ENCODE results near the gene PHLDB2.
"Not testable (repeated sequence)": the region's sequence is repeated elsewhere in the genome, so short reads cannot be mapped to it uniquely, and the experiment has no call there.

The PHLDB2 gene

DNA sequence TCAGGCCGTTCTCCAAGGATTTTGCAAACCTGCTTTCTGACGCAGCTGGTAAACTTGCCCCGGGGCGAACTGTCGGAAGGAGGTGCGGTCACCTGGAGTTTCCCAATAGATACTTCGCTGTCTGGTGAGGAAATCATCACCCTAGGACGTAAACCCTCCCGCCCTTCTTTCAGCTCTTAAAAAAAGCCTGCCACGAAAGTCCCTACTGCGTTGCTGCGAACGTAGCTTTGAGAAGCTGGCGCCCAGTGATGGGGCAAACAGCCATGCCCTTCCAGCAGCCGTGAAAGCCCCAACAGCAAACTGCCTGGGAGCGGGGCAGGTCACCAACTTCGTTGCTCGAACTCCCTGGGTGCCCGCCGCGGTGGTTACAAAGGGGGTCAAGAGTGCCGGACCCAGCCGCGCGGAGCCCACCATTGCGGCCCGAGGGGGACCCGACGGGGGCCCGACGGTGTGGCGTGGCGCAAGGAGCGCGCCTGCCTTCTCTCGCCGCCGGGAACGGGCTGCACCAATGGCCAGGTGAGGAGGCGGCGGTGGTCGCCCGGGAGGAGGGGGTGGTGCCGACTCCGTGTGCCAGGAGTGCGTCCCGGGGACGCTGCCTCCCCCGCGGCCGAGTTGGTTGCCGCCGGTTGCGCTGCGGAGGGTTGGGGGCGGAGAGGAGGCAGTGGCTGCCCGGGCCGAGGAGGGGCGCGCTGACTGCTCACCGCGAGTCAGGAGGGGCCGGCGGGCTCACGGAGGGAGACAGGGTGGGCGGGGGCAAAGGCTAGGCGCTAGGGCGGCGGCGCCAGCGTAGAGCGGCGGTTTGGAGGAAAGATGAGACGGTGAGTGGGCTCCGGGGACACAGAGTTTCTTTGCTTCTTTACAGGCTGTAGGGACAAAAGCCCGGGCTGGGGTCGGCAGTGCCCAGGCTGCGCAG is at the start of gene PHLDB2:
TSS of gene PHLDB2 (plus strand) at position 205 of the 913 bp plus-strand sequence. CDS start 24,813 bp downstream, outside the sequence.
- DNase-seq = peak; percentile 35

GRCh38 chr3:111810909-111811308 is 48.2 kb upstream of the PHLDB2 start:
- no peak for DNase-seq

- no peak for DNase-seq
Measured at GRCh38 chr3:111811811-111812210, 47.3 kb upstream of the PHLDB2 start.

DNA sequence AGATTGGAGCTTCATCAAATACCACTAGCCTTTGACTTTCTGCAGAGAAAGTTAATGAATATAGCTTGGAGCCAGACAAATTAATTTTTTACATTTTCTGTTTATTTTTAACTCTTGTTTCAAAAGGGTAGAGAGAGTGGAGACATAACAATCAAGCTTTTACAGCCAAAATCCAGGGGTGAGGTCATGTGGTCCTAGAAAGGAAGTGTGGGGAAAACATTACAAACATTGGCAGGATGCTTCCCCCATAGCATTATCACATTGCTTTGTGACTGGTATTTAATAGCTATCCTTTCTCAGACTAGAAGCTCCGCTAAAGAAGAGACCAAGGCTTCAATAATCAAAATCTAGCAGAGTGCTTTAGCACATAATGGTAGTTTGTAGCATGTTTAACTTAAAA is 46.4 kb upstream of the PHLDB2 start:
- DNase-seq = no peak

- no peak for DNase-seq
Measured at GRCh38 chr3:111813441-111813840, 45.6 kb upstream of the PHLDB2 start.

- DNase-seq = no peak
Measured at GRCh38 chr3:111813979-111814378, 45.1 kb upstream of the PHLDB2 start.

DNA sequence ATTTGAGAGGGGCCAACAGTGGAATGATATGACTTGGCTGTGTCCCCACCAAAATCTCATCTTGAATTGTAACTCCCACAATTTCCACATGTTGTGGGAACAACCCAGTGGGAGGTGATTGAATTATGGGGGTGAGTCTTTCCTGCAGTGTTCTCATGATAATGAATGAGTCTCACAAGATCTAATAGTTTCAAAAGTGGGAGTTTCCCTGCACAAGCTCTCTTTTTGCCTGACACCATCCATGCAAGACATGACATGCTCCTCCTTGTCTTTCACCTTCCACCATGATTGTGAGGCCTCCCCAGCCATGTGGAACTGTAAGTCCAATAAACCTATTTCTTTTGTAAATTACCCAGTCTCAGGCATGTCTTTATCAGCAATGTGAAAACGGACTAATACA is 42.3 kb upstream of the PHLDB2 start:
- DNase-seq = not testable (repeated sequence)

- no peak for DNase-seq
Measured at GRCh38 chr3:111819927-111820326, 39.1 kb upstream of the PHLDB2 start.

DNA sequence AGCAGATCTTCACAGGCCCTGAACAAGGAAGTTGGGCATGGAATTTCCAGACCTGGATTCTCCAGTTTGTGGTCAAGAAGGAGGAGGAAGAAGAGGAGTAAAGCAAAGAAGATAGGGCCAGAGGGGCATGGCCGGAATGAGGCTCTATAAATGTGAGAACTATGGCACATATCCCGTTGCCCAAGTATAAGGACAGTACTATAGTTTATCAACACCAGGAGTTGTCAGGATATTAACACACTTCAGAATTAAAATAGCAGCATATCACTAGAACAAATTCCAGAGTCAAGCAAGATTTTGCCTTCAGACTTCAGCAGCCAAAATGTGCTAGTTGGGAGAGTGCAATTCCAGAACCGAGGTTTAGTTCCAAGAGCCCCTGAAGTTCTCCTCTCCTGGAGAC is 38.4 kb upstream of the PHLDB2 start:
- DNase-seq = no peak

DNA sequence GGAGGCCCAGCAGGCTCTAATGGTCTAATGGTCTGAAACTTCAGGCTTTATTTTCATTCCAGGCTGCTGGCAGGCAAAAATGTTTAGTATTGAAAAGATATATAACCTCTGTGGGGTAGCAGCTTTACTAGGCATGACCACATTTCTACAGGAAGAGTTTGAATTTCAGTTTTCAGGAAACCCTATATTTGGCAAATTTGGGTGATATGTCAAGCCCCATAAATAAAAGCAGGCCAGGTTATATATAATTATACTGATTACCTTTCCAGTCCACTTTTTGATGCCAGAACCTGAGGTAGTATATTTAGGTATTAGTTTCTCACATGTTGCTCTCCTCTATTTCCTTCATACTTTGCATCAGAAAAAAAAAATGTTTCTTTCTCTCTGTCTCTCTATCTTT is 37.2 kb upstream of the PHLDB2 start:
- no peak for DNase-seq

GRCh38 chr3:111822804-111823203 is 36.3 kb upstream of the PHLDB2 start:
- no peak for DNase-seq

DNA sequence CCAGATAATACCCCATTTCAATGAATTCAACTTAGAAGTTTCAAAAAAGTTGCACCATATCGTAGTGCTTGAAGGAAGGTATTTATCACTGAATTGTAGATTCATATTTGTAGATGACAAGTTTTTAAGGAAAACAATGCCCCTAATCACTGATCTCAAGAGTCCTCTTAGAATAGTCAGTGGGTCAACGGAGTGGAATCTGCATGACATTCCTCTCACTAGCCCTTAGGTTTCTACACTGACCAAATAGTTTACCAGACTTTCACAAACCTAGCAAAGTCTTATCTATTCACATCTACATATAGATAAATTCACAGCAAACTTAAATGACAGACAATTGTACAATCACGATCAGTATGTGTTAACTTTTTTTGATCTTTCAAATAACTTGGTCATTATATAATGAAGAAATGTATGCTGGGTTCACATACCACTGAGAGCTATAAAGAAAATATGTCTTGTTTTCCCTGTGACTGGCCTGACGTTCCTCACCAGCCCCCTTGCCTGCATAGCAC is 35.7 kb upstream of the PHLDB2 start:
- DNase-seq = no peak

GRCh38 chr3:111824351-111824750 is 34.7 kb upstream of the PHLDB2 start:
- DNase-seq = no peak

GRCh38 chr3:111827871-111828270 is 31.2 kb upstream of the PHLDB2 start:
- DNase-seq = no peak

DNA sequence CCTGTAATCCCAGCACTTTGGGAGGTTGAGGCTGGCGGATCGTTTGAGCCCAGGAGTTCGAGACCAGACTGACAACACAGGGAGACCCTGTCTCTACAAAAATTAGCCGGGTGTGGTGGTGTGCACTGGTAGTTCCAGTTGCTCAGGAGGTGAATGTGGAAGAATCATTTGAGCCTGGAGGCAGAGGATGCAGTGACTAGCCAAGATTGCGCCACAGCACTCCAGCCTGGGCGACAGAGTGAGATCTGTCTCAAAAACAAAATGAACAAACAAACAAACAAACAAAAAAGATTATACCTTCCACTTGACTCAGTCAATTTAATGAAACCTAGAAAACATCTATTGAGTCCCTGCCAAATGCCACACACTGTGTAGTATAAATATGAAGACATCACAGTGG is 30.5 kb upstream of the PHLDB2 start:
- no peak for DNase-seq

- DNase-seq = no peak
Measured at GRCh38 chr3:111829023-111829422, 30.0 kb upstream of the PHLDB2 start.

DNA sequence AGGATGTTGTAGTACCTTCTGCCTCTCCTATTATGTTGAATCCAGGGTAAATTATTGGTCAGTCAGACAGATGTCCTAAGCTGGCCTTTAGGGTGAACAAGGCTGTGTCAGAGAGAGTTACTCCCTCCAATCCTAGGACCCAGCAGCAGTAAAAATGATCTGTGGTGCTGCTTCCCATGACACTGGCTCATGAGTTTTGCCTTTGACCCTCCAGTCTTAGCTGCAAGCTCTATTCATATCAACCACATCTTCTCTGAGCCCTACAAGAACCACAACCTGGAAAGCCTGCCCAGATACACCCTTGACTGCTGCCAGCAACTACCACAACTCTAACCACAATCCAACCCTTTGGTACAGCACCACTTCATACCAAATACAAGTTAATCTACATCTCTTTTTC is 27.2 kb upstream of the PHLDB2 start:
- DNase-seq = peak; percentile 52

- no peak for DNase-seq
Measured at GRCh38 chr3:111837112-111837511, 22.0 kb upstream of the PHLDB2 start.

- no peak for DNase-seq
Measured at GRCh38 chr3:111838133-111838532, 20.9 kb upstream of the PHLDB2 start.

GRCh38 chr3:111846039-111846438 is 13.0 kb upstream of the PHLDB2 start:
- DNase-seq = no peak

DNA sequence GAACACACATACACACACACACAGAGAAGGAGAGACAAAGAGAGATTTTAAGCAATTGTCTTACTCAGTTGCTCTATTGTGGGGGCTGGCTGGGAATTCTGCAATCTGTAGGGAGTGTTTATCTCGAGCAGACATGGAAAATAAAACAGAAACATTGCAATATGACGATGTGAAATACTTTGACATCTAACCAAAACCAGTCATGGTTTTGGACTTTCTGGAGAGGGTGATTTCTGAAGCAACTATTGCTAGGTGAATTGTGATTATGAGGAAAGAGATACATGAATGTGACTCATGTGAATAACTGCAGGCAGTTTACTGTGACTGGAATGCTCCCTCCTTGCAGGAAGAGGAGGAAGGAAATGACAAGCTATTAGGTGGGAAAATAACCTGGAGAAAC is 12.3 kb upstream of the PHLDB2 start:
- no peak for DNase-seq

- no peak for DNase-seq
Measured at GRCh38 chr3:111848283-111848682, 10.8 kb upstream of the PHLDB2 start.

DNA sequence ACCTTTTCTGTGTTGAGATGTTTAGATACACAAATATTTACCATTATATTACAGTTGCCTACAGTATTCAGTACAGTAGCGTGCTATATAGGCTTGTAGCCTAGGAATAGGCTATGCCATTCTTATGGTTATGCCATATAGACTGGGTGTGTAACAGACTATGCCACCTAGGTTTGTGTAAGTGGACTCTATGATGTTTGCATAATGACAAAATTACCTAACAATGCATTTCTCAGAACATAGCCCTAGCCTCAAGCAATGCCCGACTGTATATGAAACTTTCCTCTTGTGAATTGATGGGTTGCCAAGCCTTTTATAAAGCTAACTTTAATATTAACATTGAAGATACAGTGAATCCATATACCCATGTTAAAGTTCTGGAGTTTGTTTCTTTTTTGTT is 10.3 kb upstream of the PHLDB2 start:
- no peak for DNase-seq

GRCh38 chr3:111850537-111850936 is 8.5 kb upstream of the PHLDB2 start:
- DNase-seq = no peak

- no peak for DNase-seq
Measured at GRCh38 chr3:111851511-111851954, 7.5 kb upstream of the PHLDB2 start.
